Middle frontal gyrus (tissue), 1 donor: ENCODE data around the gene CGB1.
"Not testable (repeated sequence)": the region's sequence is repeated elsewhere in the genome, so short reads cannot be mapped to it uniquely, and the experiment has no call there.

Experiments used
- DNase-seq: peaks from one replicate; pipeline ENCODE4 v3.0.0-alpha.2; 2015; ENCODE audit warnings: low spot score; ENCODE audit errors: extremely low spot score

CGB1 gene

GRCh38 chr19:49036815-49037214 lies at the start of gene CGB1:
TSS of gene CGB1 (minus strand) at chr19:49036895. CDS start at chr19:49036711, 184 bp downstream.
- DNase-seq = not testable (repeated sequence)

DNA sequence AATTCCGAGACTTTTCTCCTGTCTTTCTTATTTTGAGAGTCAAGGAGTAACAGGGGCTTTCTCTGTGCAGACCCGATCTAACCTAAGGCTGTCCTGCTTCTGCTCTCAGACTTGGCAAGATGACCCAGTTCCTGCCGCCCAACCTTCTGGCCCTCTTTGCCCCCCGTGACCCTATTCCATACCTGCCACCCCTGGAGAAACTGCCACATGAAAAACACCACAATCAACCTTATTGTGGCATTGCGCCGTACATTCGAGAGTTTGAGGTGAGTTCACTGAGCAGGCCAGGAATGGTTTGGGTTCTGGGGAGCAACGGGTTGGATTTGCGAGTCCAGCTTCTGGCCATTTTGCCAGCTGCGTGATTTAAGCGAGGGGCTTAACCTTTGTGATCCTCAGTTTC lies 49.6 kb upstream of the CGB1 start:
- DNase-seq = no peak

- no peak for DNase-seq
Observed at GRCh38 chr19:49085868-49086232, 49.2 kb upstream of the CGB1 start.

GRCh38 chr19:49085020-49085867 lies 48.5 kb upstream of the CGB1 start, which contains the start of gene SNRNP70:
TSS of gene SNRNP70 (plus strand) at chr19:49085451. CDS start at chr19:49086415, 964 bp downstream.
- peak; percentile 96 for DNase-seq

GRCh38 chr19:49084206-49085019 lies 47.7 kb upstream of the CGB1 start:
- no peak for DNase-seq

DNA sequence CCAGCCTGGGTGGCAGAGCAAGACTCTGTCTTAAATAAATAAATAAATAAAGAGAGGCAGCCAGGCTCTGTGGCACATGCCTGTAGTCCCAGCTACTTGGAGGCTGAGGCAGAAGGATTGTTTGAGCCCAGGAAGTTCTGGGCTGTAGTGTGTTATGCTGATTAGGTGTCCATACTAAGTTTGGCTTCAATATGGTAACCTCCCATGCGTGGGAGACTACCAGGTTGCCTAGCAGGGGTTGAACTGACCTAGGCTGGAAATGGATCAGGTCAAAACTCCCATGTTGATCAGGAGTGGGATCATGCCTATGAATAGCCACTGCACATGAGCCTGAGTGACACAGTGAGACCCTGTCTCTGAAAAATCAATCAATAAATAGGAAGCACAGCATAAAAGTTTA lies 44.6 kb upstream of the CGB1 start:
- no peak for DNase-seq

GRCh38 chr19:49080392-49080791 lies 43.7 kb upstream of the CGB1 start:
- DNase-seq = no peak

DNA sequence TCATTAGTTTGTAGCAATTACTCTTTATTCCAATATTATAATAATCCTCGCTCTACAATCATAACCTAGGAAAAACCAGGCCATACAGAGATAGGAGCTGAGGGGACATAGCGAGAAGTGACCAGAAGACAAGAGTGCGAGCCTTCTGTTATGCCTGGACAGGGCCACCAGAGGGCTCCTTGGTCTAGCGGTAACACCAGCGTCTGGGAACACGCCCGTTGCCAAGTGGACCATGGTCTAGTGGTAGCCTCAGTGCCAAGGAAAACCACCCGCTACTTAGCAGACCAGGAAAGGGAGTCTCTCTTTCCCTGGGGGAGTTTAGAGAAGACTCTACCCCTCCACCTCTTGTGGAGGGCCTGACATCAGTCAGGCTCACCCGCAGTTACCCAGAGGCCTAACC lies 38.2 kb upstream of the CGB1 start:
- peak; percentile 3 for DNase-seq

DNA sequence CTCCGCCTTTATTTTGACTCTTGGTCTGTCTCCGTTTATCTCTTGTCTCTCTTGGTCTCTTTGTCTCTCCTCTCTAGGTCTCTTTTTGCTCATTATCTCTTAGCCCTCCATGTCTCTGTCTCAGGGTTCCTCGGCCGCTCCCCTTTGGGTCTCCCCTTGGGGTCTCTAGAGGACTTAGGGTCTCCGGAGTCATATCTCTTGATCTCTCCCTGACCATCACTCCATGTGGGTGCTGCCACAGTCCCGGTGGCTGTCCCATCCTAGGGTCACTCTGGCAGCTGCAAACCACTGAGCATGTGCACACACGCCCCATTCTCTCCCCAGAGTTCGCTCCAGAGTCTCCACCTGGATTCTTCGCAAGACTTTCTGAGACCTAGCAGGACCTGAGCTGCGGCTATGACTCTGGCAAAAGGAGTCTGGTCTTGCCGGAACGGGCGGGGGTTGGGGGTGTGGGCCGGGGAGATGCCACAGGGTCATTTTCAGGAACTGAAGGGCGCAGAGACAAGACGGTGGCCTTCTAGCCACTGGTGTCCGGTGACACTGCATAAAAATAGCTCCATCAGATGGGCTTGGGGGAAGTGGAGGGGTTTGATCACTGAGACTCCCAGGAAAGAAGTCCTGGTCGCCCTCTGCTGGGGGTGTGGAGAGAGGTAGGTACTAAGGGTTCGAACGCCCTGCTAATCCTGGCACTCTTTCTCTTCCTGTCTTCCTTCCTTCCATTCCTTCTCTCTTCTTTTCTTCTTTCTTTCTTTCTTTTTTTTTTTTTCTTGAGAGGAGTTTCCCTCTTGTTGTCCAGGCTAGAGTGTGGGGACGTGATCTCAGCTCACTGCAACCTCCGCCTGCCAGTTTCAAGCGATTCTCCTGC lies 37.1 kb upstream of the CGB1 start:
- DNase-seq = no peak

GRCh38 chr19:49071860-49072547 lies 35.3 kb upstream of the CGB1 start:
- DNase-seq = no peak

GRCh38 chr19:49070416-49070815 lies 33.7 kb upstream of the CGB1 start:
- no peak for DNase-seq

DNA sequence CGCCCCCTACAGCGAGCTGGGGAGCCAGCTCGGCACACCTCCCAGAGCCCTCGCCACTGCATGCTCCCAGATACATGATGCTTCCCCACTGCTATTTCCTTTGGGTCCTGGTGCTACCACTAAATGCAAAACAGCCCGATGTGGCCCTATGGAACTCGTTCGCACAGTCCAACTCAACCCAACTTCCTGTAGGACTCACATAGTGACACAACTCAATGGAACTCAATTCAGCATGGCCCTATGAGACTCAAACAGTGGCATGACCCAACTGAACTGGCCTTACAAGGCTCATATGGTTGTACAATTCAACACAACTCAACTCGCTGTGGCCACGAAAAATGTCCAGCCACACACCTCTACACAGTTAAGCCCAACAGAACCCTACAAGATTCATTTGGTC lies 32.3 kb upstream of the CGB1 start:
- no peak for DNase-seq

- no peak for DNase-seq
Observed at GRCh38 chr19:49067554-49067953, 30.9 kb upstream of the CGB1 start.

GRCh38 chr19:49065905-49066512 lies 29.3 kb upstream of the CGB1 start:
- DNase-seq = no peak

GRCh38 chr19:49064768-49065611 lies 28.3 kb upstream of the CGB1 start, which contains the start of gene NTF4:
TSS of gene NTF4 (minus strand) at chr19:49064818. CDS start at chr19:49061997, 2,821 bp downstream.
- no peak for DNase-seq

GRCh38 chr19:49064029-49064629 lies 27.4 kb upstream of the CGB1 start:
- DNase-seq = no peak

DNA sequence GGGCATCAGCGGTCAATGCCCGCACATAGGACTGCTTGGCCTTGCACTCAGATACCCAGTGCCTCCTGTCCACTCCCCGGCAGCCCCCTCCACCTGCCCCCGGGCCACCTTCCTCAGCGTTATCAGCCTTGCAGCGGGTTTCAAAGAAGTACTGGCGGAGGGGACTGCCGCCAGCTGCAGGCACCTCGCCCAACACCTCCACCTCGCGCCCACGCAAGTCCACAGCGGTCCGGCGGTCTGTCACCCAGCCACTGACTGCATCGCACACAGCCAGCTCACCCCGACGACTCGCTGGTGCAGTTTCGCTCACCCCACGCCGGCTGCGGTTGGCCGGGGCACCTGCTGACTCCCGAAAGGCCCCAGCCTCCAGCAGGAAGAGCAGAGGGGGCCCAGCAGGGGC lies 24.8 kb upstream of the CGB1 start:
- DNase-seq = no peak

DNA sequence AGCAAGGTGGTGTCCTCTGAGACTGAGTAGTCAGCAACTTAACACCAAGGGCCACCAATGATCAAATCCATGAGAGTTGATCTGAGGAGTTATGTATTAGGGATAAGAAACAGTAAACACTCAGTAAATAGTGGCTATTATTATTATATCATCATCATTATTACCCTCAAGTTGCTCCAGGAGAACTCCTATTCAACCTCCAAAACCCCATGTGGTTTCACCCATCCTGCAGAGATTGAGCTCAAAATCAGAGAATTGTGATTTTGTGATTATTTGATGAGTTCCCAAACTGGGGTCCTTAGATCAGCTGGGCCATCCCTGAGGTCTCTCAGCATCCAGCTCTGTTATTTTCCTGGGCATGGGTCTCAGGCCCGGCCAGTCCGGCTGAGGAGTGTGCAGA lies 24.3 kb upstream of the CGB1 start:
- no peak for DNase-seq

DNA sequence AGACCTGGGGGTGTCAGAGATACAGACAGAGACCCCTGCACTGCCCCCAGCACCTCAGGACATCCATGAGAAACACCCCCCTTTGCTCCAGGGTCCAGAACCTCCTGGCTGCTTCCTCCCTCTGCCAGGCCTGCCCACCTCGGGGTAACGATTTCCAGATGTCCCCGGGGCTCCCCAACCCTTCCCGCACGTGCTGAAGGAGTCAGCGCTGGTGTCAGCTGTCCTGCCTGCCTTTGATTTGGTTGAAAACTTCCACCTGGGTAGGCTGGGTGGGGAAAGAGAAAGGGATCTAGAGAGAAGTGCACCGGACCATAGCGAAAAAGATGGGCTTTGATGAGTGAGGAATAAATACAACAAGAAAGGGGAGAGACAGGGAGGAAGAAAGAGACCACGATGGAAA lies 22.4 kb upstream of the CGB1 start:
- DNase-seq = no peak
